Naive thymus-derived CD4-positive, alpha-beta T cell (primary cell): ENCODE measurements around the gene NR2F1-AS1. TPM values are rescaled to one million over a fixed set of nuclear protein-coding genes. Genes with fewer than 3 reads are reported as not detected.
"Not testable (repeated sequence)": the region's sequence is repeated elsewhere in the genome, so short reads cannot be mapped to it uniquely, and the experiment has no call there.

Experiments used
- ATAC-seq: fragments of 150-1000 bp; cut with Tn5 transposase; 2 replicates; pipeline ENCODE4 v1.10.0; 2021; ENCODE audit warnings: mild to moderate bottlenecking, moderate library complexity
- CTCF ChIA-PET: fragments of 350-600 bp; sonication (Branson Sonifier 250); formaldehyde crosslinking; loops from one replicate; lab custom pipeline; 2021; ENCODE audit warnings: antibody characterized with exemption; lab: Charles Lee
- POLR2A ChIA-PET: fragments of 350-600 bp; sonication (Branson Sonifier 250); formaldehyde crosslinking; loops from one replicate; lab custom pipeline; 2021; ENCODE audit warnings: antibody characterized with exemption, inconsistent platforms; lab: Charles Lee
- DNase-seq, 9 donors: peaks; one replicate each; pipeline versions ENCODE4 v3.0.0 to v3.0.0-alpha.2; 2020 to 2022; ENCODE audit warnings: mixed read lengths in 1 of 9
- H3K27ac ChIP-seq: one replicate; pipeline ENCODE4 v1.7.0; 2013; ENCODE audit warnings: mild to moderate bottlenecking, low read depth, low read length, moderate library complexity
- H3K27me3 ChIP-seq, 2 donors: one replicate each; pipeline ENCODE4 v1.7.0; 2013; ENCODE audit warnings: low read length in 2 of 2, mild to moderate bottlenecking in 2 of 2, moderate library complexity in 2 of 2; ENCODE audit not compliant: control insufficient read depth in 2 of 2, insufficient read depth in 2 of 2
- H3K36me3 ChIP-seq, 3 experiments: 1 replicate in 2 of 3; 2 replicates in 1 of 3; pipeline ENCODE4 v1.7.0; 2013; ENCODE audit warnings: low read length in 3 of 3, mild to moderate bottlenecking in 3 of 3, moderate library complexity in 1 of 3; ENCODE audit not compliant: insufficient read depth in 3 of 3, control insufficient read depth in 2 of 3
- H3K4me1 ChIP-seq, 2 donors: one replicate each; pipeline ENCODE4 v1.7.0; 2013; ENCODE audit warnings: low read length in 2 of 2, mild to moderate bottlenecking in 2 of 2, moderate library complexity in 1 of 2; ENCODE audit not compliant: control insufficient read depth in 2 of 2, insufficient read depth in 2 of 2
- H3K4me3 ChIP-seq: 2 replicates; pipeline ENCODE4 v1.7.0; 2013; ENCODE audit warnings: mild to moderate bottlenecking, low read length
- H3K9me3 ChIP-seq, 3 experiments: 1 replicate in 2 of 3; 2 replicates in 1 of 3; pipeline ENCODE4 v1.7.0; 2013; ENCODE audit warnings: low read length in 3 of 3; ENCODE audit not compliant: control insufficient read depth in 2 of 3
- H3K27ac Mint-ChIP-seq, 9 donors: one replicate each; pipeline ENCODE4 v1.8.0; 2020 to 2022; ENCODE audit warnings: mixed read lengths in 9 of 9, mild to moderate bottlenecking in 8 of 9, moderate library complexity in 5 of 9, inconsistent platforms in 2 of 9
- H3K27me3 Mint-ChIP-seq, 5 donors: one replicate each; pipeline ENCODE4 v1.8.0; 2021 to 2022; ENCODE audit warnings: mixed read lengths in 5 of 5, mild to moderate bottlenecking in 1 of 5
- H3K36me3 Mint-ChIP-seq, 5 donors: one replicate each; pipeline ENCODE4 v1.8.0; 2020 to 2022; ENCODE audit warnings: mixed read lengths in 5 of 5, mild to moderate bottlenecking in 3 of 5, inconsistent platforms in 1 of 5
- H3K4me1 Mint-ChIP-seq, 7 donors: one replicate each; pipeline ENCODE4 v1.8.0; 2020 to 2022; ENCODE audit warnings: mixed read lengths in 7 of 7, mild to moderate bottlenecking in 3 of 7, inconsistent platforms in 1 of 7
- H3K4me3 Mint-ChIP-seq, 10 donors: one replicate each; pipeline ENCODE4 v1.8.0; 2020 to 2022; ENCODE audit warnings: mild to moderate bottlenecking in 10 of 10, mixed read lengths in 10 of 10, moderate library complexity in 6 of 10, inconsistent platforms in 2 of 10
- H3K9me3 Mint-ChIP-seq, 11 donors: one replicate each; pipeline ENCODE4 v1.8.0; 2020 to 2022; ENCODE audit warnings: mixed read lengths in 11 of 11, mild to moderate bottlenecking in 4 of 11, inconsistent platforms in 1 of 11, moderate library complexity in 1 of 11
- intact Hi-C, 2 donors: fragments of 100-400 bp; cut with micrococcal nuclease; formaldehyde crosslinking; loops; one replicate each; pipeline ENCODE4 v1.15.1; 2023
- polyA plus RNA-seq, 2 donors: library from polyadenylated mRNA; unstranded; fragments of 300-500 nt; fragmentation: Illumina TruSeq; gene quantifications; one replicate each; pipeline ENCODE4 v1.2.3, GENCODE V29; 2021
- total RNA-seq, 6 experiments: library from RNA in 5 of 6; stranded (reverse) in 5 of 6; gene quantifications; 1 replicate in 5 of 6; 2 replicates in 1 of 6; pipeline ENCODE4 v1.2.3 and lab custom pipeline; 2021 to 2026

Gene NR2F1-AS1
- total and polyA plus RNA-seq, 7 experiments from 2014 or later = not detected

DNA sequence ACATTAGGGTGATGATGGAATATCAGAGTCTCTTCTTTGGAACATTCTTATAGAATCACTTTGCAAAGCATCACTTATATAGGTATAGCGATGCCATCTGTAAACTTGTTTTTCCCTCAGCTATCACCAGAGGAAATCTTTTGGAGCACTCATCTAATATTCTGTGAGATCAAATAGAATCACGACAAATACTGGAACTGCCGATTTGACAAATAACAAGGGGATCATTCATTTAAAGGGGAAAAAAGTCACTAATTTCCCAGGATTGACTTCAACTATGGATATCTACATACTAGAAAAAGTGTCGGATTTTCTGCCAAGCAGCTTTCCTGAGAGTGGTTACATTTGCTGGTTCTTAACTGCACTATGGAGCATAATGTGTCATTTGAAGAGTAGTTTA is 178.6 kb downstream of the NR2F1-AS1 start:
- peaks cover 0 to 11% (median 1%) of the 10 kb centered on the region in 11 donors for H3K9me3 Mint-ChIP-seq
- H3K4me3 ChIP-seq = no peak overlapping the region
- H3K4me1 ChIP-seq = no peaks in the 10 kb centered on the region
- no peaks in the 10 kb centered on the region for H3K4me1 Mint-ChIP-seq
- H3K27ac ChIP-seq = no peak overlapping the region
- H3K27me3 ChIP-seq = no peaks in the 10 kb centered on the region
- ChIA-PET CTCF (no interaction called here), POLR2A (no interaction called here)
- ATAC-seq = no peak
- intact Hi-C loops = no loop called here
- no peak overlapping the region for H3K4me3 Mint-ChIP-seq
- no peak overlapping the region for H3K27ac Mint-ChIP-seq
- H3K27me3 Mint-ChIP-seq = peaks cover 0 to 32% (median 18%) of the 10 kb centered on the region in 5 donors
- no peaks in the 10 kb centered on the region for H3K36me3 ChIP-seq
- H3K36me3 Mint-ChIP-seq = peaks cover 0 to 8% (median 0%) of the 10 kb centered on the region in 5 donors
- H3K9me3 ChIP-seq = no peaks in the 10 kb centered on the region
- DNase-seq = no peak

- H3K4me1 Mint-ChIP-seq = no peaks in the 10 kb centered on the region
- no peak overlapping the region for H3K4me3 ChIP-seq
- no peaks in the 10 kb centered on the region for H3K4me1 ChIP-seq
- DNase-seq (no peak), ATAC-seq (no peak)
- no peak overlapping the region for H3K27ac Mint-ChIP-seq
- intact Hi-C loops = no loop called here
- H3K36me3 ChIP-seq = no peaks in the 10 kb centered on the region
- H3K27me3 ChIP-seq = no peaks in the 10 kb centered on the region
- peaks cover 0 to 9% (median 0%) of the 10 kb centered on the region in 5 donors for H3K36me3 Mint-ChIP-seq
- CTCF ChIA-PET = interaction anchor here (0.5 kb wide), 1 partner anchor 11 kb away, joined by 3 read pairs; no protein-coding TSS in a partner anchor
- H3K27me3 Mint-ChIP-seq = peaks cover 0 to 32% (median 19%) of the 10 kb centered on the region in 5 donors
- no peak overlapping the region for H3K4me3 Mint-ChIP-seq
- H3K9me3 ChIP-seq = no peaks in the 10 kb centered on the region
- no peak overlapping the region for H3K27ac ChIP-seq
- H3K9me3 Mint-ChIP-seq = peaks cover 0 to 12% (median 0%) of the 10 kb centered on the region in 11 donors
- POLR2A ChIA-PET = no interaction called here
Observed at GRCh38 chr5:93401634-93402213, 179.3 kb downstream of the NR2F1-AS1 start.

GRCh38 chr5:93399675-93400074 is 181.3 kb downstream of the NR2F1-AS1 start:
- no peak for DNase-seq
- no peaks in the 10 kb centered on the region for H3K4me1 ChIP-seq
- H3K27ac Mint-ChIP-seq = no peak overlapping the region
- H3K36me3 ChIP-seq = no peaks in the 10 kb centered on the region
- H3K9me3 ChIP-seq = no peaks in the 10 kb centered on the region
- H3K36me3 Mint-ChIP-seq = peaks cover 0 to 9% (median 0%) of the 10 kb centered on the region in 5 donors
- no peak overlapping the region for H3K27ac ChIP-seq
- ATAC-seq = no peak
- intact Hi-C loops = no loop called here
- peaks cover 0 to 37% (median 19%) of the 10 kb centered on the region in 5 donors for H3K27me3 Mint-ChIP-seq
- no peaks in the 10 kb centered on the region for H3K4me1 Mint-ChIP-seq
- CTCF ChIA-PET = no interaction called here
- peaks cover 0 to 16% (median 2%) of the 10 kb centered on the region in 11 donors for H3K9me3 Mint-ChIP-seq
- no peak overlapping the region for H3K4me3 ChIP-seq
- POLR2A ChIA-PET = no interaction called here
- H3K4me3 Mint-ChIP-seq = no peak overlapping the region
- no peaks in the 10 kb centered on the region for H3K27me3 ChIP-seq

DNA sequence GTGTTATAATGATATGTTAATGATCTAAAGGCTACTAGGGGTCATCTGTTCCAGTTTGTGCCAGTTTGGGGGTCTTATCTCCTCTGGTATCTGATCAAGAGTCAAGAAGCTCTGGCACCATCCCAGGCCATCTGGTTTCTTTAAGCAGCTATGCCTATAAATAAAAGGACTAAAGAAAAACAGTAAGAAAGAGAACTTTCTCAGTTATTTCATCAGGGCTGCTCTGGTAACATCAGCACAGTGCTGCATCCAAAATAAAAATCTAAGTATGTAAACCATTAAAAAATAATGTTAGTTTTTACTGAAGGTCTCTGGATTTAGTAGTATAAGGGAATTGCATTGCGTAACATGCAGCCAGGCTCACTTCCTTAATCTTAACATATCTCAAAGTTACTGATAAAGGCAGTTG is 185.0 kb downstream of the NR2F1-AS1 start:
- H3K27me3 ChIP-seq = no peaks in the 10 kb centered on the region
- H3K9me3 ChIP-seq = no peaks in the 10 kb centered on the region
- H3K36me3 Mint-ChIP-seq = peaks cover 0 to 9% (median 0%) of the 10 kb centered on the region in 5 donors
- no peak for DNase-seq
- intact Hi-C loops = no loop called here
- H3K36me3 ChIP-seq = no peaks in the 10 kb centered on the region
- no peak overlapping the region for H3K27ac ChIP-seq
- no peaks in the 10 kb centered on the region for H3K4me1 ChIP-seq
- POLR2A ChIA-PET = no interaction called here
- no peak overlapping the region for H3K27ac Mint-ChIP-seq
- H3K4me3 Mint-ChIP-seq = no peak overlapping the region
- no peaks in the 10 kb centered on the region for H3K4me1 Mint-ChIP-seq
- CTCF ChIA-PET = no interaction called here
- no peak for ATAC-seq
- H3K4me3 ChIP-seq = no peak overlapping the region
- H3K9me3 Mint-ChIP-seq = peaks cover 0 to 19% (median 5%) of the 10 kb centered on the region in 11 donors
- peaks cover 0 to 16% (median 5%) of the 10 kb centered on the region in 5 donors for H3K27me3 Mint-ChIP-seq

DNA sequence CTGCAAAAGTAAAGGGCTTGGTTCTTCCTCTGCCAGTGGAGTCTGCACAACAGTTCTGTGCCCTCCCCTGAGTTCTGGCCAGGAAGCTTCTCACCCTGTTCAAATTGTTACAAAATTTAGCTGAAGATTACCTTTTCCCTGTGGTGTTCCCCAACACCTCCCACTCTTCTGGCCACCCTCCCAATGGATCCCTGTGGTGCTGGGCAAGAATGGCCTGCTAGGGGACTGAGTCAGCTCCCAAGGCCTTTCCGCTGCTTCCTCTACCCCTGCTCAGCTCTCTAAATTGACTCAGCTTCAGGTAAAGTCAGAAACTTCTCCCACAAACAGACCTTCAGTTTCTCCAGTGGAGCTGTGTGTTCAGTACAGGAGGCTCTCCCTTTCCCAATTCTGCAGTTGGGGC is 186.0 kb downstream of the NR2F1-AS1 start:
- Histone ChIP-seq H3K9me3 (no peaks in the 10 kb centered on the region), H3K4me3 (no peak overlapping the region), H3K27me3 (no peaks in the 10 kb centered on the region), H3K27ac (no peak overlapping the region), H3K36me3 (no peaks in the 10 kb centered on the region), H3K4me1 (no peaks in the 10 kb centered on the region)
- no peak for ATAC-seq
- ChIA-PET POLR2A (no interaction called here), CTCF (no interaction called here)
- peaks cover 0 to 17% (median 5%) of the 10 kb centered on the region in 11 donors for H3K9me3 Mint-ChIP-seq
- H3K4me3 Mint-ChIP-seq = no peak overlapping the region
- H3K27ac Mint-ChIP-seq = no peak overlapping the region
- intact Hi-C loops = no loop called here
- no peak for DNase-seq
- H3K27me3 Mint-ChIP-seq = peaks cover 0 to 11% (median 5%) of the 10 kb centered on the region in 5 donors
- peaks cover 0 to 7% (median 0%) of the 10 kb centered on the region in 5 donors for H3K36me3 Mint-ChIP-seq
- H3K4me1 Mint-ChIP-seq = no peaks in the 10 kb centered on the region

DNA sequence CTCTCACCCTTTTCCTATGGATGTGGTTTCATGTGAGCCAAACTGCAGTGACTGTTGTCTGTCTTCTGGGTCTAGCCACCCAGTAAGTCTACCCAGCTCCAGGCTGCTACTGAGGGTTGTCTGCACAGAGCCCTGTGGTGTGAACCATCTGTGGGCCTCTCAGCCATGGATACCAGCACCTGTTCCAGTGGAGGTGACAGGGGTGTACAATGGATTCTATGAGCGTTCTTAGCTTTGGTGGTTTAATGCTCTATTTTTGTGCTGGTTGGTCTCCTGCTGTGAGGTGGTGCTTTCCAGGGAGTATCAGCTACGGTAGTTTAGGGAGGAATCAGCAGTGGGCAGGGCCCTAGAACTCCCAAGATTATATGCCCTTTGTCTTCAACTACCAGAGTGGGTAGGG is 186.7 kb downstream of the NR2F1-AS1 start:
- ChIA-PET POLR2A (no interaction called here), CTCF (no interaction called here)
- DNase-seq (no peak), ATAC-seq (no peak)
- no peaks in the 10 kb centered on the region for H3K27me3 ChIP-seq
- H3K9me3 ChIP-seq = no peaks in the 10 kb centered on the region
- Mint-ChIP-seq H3K36me3 (peaks cover 0 to 6% (median 0%) of the 10 kb centered on the region in 5 donors), H3K27me3 (peaks cover 0 to 10% (median 5%) of the 10 kb centered on the region in 5 donors), H3K4me3 (no peak overlapping the region), H3K9me3 (peaks cover 0 to 13% (median 5%) of the 10 kb centered on the region in 11 donors), H3K4me1 (no peaks in the 10 kb centered on the region), H3K27ac (no peak overlapping the region)
- H3K27ac ChIP-seq = no peak overlapping the region
- H3K4me1 ChIP-seq = no peaks in the 10 kb centered on the region
- no peaks in the 10 kb centered on the region for H3K36me3 ChIP-seq
- intact Hi-C loops = no loop called here
- H3K4me3 ChIP-seq = no peak overlapping the region

DNA sequence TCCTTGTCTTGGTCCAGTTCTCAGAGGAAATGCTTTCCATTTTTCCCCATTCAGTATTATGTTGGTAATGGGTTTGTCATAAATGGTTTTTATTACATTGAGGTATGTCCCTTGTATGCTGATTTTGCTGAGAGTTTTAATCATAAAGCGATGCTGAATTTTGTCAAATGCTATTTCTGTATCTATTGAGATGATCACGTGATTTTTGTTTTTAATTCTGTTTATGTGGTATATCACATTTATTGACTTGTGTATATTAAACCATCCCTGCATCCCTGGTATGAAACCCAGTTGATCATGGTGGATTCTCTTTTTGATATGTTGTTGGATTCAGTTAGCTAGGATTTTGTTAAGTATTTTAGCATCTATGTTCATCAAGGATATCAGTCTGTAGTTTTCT is 189.8 kb downstream of the NR2F1-AS1 start:
- H3K27me3 Mint-ChIP-seq, CTCF ChIA-PET, H3K4me3 ChIP-seq, H3K9me3 ChIP-seq, POLR2A ChIA-PET, DNase-seq, H3K4me1 Mint-ChIP-seq, H3K36me3 Mint-ChIP-seq, H3K4me3 Mint-ChIP-seq, H3K36me3 ChIP-seq, intact Hi-C loops, H3K27ac ChIP-seq, H3K27me3 ChIP-seq, H3K4me1 ChIP-seq, H3K27ac Mint-ChIP-seq, ATAC-seq: not testable (repeated sequence)
- H3K9me3 Mint-ChIP-seq = peaks cover 0 to 17% (median 2%) of the 10 kb centered on the region in 11 donors
